ENCODE measurements around the gene CACNA1B. TPM values are rescaled to one million over a fixed set of nuclear protein-coding genes. Genes with fewer than 3 reads are reported as not detected.
"Not testable (repeated sequence)": the region's sequence is repeated elsewhere in the genome, so short reads cannot be mapped to it uniquely, and the experiment has no call there.

The CACNA1B gene
- polyA plus RNA-seq, 1 experiment = 0.01 TPM

DNA sequence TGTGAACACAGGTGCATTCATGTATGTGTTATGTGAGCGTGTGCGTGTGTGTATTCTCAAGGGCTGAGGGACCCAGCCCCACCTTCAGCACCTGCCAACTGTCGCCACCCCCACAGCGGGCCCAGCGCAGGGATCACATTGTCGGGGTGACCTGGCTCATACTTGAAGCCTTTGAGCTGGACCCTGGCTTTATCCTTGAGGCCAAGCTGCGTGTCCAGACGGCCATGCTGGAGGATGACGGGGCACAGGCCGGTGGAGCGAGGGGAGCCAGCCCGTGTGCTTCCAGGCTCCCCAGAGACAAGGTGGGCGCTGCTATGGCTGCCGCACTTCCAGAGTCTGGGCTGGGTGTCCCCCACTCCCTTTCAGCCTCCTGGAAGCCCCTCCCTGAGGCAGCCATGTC, 261.5 kb downstream of the CACNA1B start:
- DNase-seq (ENCODE audit: low read depth, low spot score); H3K27ac ChIP-seq (ENCODE audit: low read depth, low read length); H3K4me3 ChIP-seq (ENCODE audit: low read depth, low read length); POLR2A ChIA-PET; H3K27me3 ChIP-seq (ENCODE audit: control insufficient read depth, insufficient read depth, low read length); CTCF ChIA-PET: not testable (repeated sequence)
- peaks cover 43% of the 10 kb centered on the region for H3K9me3 ChIP-seq (ENCODE audit: control insufficient read depth, insufficient read depth, low read length)

DNA sequence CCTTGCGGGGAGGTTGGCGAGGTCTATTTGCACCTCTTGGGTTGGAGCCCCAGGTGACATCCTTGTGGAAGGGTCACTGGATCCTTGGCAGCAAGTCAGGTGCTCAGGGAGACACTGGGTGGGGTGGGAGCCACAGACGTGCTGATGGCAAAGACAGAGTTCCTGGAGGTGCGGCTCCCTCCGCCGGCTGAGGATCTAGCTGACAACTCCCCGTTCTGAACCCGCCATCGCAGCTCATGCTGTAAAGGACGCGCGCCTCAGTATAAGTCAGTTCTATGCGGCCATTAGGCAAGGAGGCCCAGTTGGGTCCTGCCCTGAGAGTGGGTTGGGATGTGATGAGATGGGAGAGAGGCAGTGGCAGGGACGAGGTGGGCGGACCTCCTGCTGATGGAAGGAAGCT, 263.4 kb downstream of the CACNA1B start:
- DNase-seq (ENCODE audit: low read depth, low spot score); H3K27ac ChIP-seq (ENCODE audit: low read depth, low read length); H3K27me3 ChIP-seq (ENCODE audit: control insufficient read depth, insufficient read depth, low read length); H3K4me3 ChIP-seq (ENCODE audit: low read depth, low read length); CTCF ChIA-PET; POLR2A ChIA-PET: not testable (repeated sequence)
- peaks cover 32% of the 10 kb centered on the region for H3K9me3 ChIP-seq (ENCODE audit: control insufficient read depth, insufficient read depth, low read length)

DNA sequence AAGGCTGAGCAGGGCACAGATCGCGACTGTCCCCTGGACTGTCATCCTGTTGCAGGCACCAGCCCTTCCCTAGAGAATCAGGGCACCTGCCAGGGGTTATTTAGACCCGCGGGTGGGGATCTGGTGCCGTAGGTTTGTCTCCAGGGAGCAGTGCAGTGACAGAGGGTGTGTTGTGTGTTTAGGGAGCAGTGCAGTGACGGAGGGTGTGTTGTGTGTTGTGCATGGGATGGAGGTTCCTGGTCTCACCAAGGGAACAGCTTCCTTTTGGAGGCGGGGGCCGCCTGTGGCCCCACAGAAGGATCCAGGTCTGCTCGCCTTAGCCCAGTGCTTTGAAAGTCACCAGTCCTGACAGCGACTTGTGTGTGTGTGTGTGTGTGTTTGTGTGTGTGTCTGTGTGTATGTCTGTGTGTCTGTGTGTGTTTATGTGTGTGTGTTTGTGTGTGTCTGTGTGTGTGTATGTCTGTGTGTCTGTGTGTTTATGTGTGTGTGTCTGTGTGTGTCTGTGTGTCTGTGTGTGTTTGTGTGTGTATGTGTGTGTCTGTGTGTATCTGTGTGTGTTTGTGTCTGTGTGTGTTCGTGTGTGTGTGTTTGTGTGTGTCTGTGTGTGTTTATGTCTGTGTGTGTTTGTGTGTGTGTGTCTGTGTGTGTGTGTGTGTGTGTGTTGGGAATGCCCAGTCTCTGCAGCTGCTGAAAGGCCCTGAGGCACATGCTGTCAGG, 265.1 kb downstream of the CACNA1B start:
- POLR2A ChIA-PET; H3K27ac ChIP-seq (ENCODE audit: low read depth, low read length); H3K27me3 ChIP-seq (ENCODE audit: control insufficient read depth, insufficient read depth, low read length); CTCF ChIA-PET; DNase-seq (ENCODE audit: low read depth, low spot score); H3K4me3 ChIP-seq (ENCODE audit: low read depth, low read length): not testable (repeated sequence)
- H3K9me3 ChIP-seq (ENCODE audit: control insufficient read depth, insufficient read depth, low read length) = peaks cover 32% of the 10 kb centered on the region

DNA sequence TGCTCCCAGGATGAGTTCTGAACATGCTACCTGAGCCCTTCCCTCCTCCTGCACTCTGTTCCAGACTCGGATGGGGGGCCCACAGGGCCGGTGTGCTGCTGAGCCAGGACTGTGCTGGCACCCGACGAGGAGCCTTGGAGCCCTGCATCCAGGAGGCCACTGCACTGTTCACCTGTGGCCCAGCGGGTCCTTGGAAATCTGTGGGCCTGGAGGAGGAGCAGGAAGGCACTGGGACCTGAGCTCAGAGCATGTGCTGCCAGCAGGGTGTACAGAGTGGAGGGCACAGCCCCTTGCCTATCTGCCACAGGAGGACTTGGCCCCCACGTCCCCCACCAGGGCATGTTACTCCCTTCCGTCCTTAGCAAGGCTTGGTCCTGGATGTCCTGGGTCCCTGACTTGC, 265.9 kb downstream of the CACNA1B start:
- DNase-seq (ENCODE audit: low read depth, low spot score); H3K4me3 ChIP-seq (ENCODE audit: low read depth, low read length); POLR2A ChIA-PET; H3K27me3 ChIP-seq (ENCODE audit: control insufficient read depth, insufficient read depth, low read length); CTCF ChIA-PET; H3K27ac ChIP-seq (ENCODE audit: low read depth, low read length): not testable (repeated sequence)
- H3K9me3 ChIP-seq (ENCODE audit: control insufficient read depth, insufficient read depth, low read length) = peaks cover 32% of the 10 kb centered on the region

DNA sequence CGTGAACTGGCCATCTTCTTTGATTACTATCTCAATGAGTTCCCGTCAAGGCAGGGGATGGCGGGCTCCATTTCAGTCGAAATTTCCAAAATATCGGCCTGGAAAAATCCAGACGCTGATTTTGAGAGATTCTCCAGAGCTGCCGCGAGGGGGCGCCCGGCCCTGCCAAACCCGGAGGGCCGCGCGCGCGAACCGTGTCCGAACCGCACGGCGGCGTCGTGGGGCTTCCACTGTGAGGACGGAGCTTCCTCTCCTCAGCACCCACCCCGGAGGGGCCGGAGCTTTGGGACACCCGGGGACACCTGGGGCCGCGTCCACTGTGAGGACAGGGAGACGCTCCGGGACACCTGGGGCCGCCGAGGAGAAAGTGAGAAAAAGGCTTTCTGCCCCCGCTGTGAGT, 270.0 kb downstream of the CACNA1B start:
- H3K4me3 ChIP-seq (ENCODE audit: low read depth, low read length); DNase-seq (ENCODE audit: low read depth, low spot score); H3K27me3 ChIP-seq (ENCODE audit: control insufficient read depth, insufficient read depth, low read length); CTCF ChIA-PET; POLR2A ChIA-PET; H3K27ac ChIP-seq (ENCODE audit: low read depth, low read length): not testable (repeated sequence)
- peaks cover 19% of the 10 kb centered on the region; the same call in 1 of the 2 replicates for H3K9me3 ChIP-seq (ENCODE audit: control insufficient read depth, insufficient read depth, low read length)

DNA sequence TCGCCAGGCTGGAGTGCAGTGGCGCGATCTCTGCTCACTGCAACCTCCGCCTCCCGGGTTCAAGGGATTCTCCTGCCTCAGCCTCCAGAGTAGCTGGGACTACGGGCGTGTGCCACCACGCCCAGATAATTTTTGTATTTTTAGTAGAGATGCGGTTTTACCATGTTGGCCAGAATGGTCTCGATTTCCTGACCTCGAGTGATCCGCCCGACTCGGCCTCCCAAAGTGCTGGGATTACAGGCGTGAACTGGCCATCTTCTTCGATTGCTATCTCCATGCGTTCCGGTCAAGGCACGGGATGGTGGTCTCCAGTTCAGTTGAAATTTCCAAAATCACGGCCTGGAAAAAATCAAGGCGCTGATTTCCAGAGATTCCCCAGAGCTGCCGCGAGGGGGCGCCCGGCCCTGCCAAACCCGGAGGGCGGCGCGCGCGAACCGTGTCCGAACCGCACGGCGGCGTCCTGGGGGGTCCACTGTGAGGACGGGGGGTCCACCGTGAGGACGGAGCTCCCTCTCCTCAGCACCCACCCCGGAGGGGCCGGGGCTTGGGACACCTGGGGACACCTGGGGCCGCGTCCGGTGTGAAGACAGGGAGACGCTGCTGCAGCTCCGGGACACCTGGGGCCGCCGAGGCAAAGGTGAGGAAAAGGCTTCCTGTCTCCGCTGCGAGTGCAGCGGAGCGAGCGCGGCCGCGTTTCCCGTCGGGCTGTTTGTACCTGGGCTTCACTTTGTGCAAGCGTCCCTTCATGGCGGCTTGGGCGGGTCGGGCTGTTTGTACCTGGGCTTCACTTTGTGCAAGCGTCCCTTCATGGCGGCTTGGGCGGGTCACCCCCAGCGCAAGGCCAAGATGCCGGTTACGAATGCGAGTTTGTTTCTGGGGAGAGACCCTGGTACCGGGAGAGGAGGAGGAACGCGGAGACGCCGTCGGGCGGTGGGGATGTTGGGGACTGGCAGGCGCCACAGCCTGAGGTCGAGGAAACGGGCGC, 272.4 kb downstream of the CACNA1B start:
- H3K27ac ChIP-seq (ENCODE audit: low read depth, low read length); DNase-seq (ENCODE audit: low read depth, low spot score); POLR2A ChIA-PET; CTCF ChIA-PET; H3K9me3 ChIP-seq (ENCODE audit: control insufficient read depth, insufficient read depth, low read length); H3K27me3 ChIP-seq (ENCODE audit: control insufficient read depth, insufficient read depth, low read length): not testable (repeated sequence)
- peak overlapping the region; percentile 39 for H3K4me3 ChIP-seq (ENCODE audit: low read depth, low read length)

DNA sequence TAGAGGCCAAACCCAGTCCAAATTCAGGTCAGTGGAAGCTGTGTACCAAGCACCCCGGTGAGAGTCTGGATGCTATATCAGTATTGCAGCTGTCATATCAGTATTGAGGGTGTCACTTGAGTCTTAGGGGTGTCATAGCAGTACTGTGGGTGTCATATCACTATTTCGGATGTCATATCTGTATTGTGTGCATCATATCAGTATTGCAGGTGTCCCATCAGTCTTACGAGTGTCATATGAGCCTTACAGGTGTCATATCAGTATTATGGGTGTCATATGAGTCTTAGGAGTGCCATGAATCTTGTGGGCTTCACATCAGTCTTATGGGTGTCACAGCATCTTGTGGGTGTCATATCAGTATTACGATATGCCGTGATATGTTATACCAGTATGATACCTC, 278.2 kb downstream of the CACNA1B start:
- H3K27me3 ChIP-seq (ENCODE audit: control insufficient read depth, insufficient read depth, low read length); H3K27ac ChIP-seq (ENCODE audit: low read depth, low read length); CTCF ChIA-PET; H3K4me3 ChIP-seq (ENCODE audit: low read depth, low read length); DNase-seq (ENCODE audit: low read depth, low spot score); POLR2A ChIA-PET; H3K9me3 ChIP-seq (ENCODE audit: control insufficient read depth, insufficient read depth, low read length): not testable (repeated sequence)

DNA sequence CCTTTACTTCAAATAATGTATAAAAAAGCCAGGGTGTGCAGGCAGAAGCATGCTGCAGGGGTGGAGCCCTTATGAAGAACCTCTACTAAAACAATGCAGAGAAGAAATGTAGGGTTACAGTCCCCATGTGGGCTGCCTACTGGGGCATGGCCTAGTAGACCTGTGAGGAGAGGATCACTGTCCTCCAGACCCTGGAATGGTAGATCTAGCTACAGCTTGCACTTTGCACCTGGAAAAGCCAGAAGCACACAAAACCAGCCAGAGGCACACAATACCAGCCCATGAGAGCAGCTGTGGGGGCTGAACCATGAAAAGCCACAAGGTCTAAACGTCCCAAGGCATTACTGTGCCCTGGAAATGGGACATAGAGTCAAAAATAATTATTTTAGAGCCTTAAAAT, 289.2 kb downstream of the CACNA1B start:
- CTCF ChIA-PET; H3K27me3 ChIP-seq (ENCODE audit: control insufficient read depth, insufficient read depth, low read length); POLR2A ChIA-PET; H3K9me3 ChIP-seq (ENCODE audit: control insufficient read depth, insufficient read depth, low read length); H3K27ac ChIP-seq (ENCODE audit: low read depth, low read length); H3K4me3 ChIP-seq (ENCODE audit: low read depth, low read length); DNase-seq (ENCODE audit: low read depth, low spot score): not testable (repeated sequence)

Small RNAs within 50 kb of the gene (small RNA-seq; reads per million reads assigned to genes)
- gene AL591424.2 (ENCODE audit: insufficient read length, low read depth) (not detected), gene MIR602 (ENCODE audit: insufficient read length, low read depth) (not detected)

All from AG04450 (cell line).